ES-I3 (cell line): Measurements from ENCODE around the gene EMC8.
"Not testable (repeated sequence)": the region's sequence is repeated elsewhere in the genome, so short reads cannot be mapped to it uniquely, and the experiment has no call there.

Experiments
- H3K36me3 ChIP-seq: 2 replicates; pipeline ENCODE4 v1.6.1; 2013; ENCODE audit warnings: mild to moderate bottlenecking, low read length, control low read depth, moderate library complexity; ENCODE audit not compliant: insufficient read depth
- H3K4me1 ChIP-seq: 2 replicates; pipeline ENCODE4 v1.6.1; 2013; ENCODE audit warnings: mild to moderate bottlenecking, control low read depth, low read length; ENCODE audit not compliant: insufficient read depth
- H3K9ac ChIP-seq: 2 replicates; pipeline ENCODE4 v1.6.1; 2013; ENCODE audit warnings: low read depth, mild to moderate bottlenecking, low read length, moderate library complexity
- H3K9me3 ChIP-seq: 2 replicates; pipeline ENCODE4 v1.6.1; 2013; ENCODE audit warnings: mild to moderate bottlenecking, low read length, moderate library complexity; ENCODE audit not compliant: control insufficient read depth, insufficient read depth

EMC8 gene

DNA sequence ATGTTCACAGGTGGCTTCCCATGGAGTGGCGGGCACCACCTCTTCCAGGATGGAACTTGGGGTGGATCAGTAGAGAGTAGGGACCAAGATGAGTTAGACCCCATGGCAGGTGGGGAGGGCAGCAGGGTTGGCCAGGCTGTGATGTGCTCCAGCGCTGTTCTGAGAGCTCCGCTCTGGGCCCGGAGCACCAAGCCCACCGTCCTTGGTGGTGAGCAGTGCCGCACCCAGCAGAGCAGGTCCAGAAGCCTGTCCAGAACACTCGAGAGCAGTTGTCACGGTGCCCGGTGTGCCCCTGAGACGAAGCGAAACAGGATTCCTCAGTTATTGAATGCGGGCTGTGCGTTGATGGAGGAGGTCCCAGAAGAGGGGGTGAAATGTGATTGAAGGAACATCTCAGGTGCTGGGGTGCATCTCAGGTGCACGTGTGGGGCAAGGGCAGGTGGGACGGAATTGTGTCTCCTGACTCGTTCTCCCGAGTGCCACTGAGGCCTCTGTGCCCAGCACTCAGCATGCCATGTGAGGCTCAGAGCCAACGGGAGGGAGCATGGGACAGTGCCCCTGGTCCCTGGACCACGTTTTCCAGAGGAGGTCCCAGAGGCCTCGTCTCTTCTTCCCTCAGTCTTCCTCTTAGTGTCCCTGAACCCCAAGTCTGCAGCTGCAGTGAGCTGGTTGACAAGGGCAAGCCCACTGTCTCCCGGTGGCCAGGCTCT is 39.7 kb upstream of the EMC8 start:
- no peak overlapping the region for H3K9ac ChIP-seq
- no peaks in the 10 kb centered on the region for H3K36me3 ChIP-seq
- no peaks in the 10 kb centered on the region for H3K9me3 ChIP-seq
- H3K4me1 ChIP-seq: no peaks in the 10 kb centered on the region

DNA sequence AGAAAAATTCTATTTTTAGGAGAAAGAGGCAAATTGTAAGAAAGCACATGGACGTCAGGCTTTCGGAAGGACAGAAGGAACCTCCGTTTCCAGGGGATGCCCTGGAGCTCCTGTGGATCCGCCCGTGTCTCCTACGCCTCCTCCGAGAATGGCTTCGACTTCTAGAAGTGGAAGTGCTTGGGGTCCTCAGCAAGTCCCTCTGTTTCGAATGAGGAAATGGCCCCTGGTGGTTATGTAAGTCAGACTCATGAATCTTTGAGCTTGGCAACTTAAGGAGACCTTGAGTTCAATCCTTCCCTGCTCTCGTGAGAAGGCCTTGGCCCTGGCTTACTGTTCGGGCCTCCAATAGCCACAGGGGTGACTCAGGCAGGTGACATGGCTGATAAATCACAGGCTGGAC is 39.0 kb upstream of the EMC8 start:
- Histone ChIP-seq H3K36me3 (no peaks in the 10 kb centered on the region), H3K9ac (no peak overlapping the region), H3K4me1 (no peaks in the 10 kb centered on the region)

DNA sequence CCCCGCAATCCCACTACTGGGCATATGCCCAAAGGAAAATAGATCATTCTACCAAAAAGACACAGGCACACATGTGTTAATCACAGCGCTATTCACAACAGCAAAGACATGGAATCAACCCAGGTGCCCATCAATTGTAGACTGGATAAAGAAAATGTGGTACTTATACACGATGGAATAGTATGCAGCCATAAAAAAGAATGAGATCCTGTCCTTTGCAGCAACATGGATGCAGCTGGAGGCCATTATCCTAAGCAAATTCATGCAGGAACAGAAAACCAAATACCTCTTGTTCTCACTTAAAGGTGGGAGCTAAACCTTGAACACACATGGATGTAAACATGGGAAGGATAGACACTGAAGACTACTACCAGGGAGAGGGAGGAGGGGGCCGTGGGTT is 38.3 kb upstream of the EMC8 start:
- not testable (repeated sequence) for H3K9me3 ChIP-seq, H3K36me3 ChIP-seq, H3K4me1 ChIP-seq, H3K9ac ChIP-seq

More for the DNA sequence above, 39.0 kb upstream of the EMC8 start:
- H3K9me3 ChIP-seq: no peaks in the 10 kb centered on the region

DNA sequence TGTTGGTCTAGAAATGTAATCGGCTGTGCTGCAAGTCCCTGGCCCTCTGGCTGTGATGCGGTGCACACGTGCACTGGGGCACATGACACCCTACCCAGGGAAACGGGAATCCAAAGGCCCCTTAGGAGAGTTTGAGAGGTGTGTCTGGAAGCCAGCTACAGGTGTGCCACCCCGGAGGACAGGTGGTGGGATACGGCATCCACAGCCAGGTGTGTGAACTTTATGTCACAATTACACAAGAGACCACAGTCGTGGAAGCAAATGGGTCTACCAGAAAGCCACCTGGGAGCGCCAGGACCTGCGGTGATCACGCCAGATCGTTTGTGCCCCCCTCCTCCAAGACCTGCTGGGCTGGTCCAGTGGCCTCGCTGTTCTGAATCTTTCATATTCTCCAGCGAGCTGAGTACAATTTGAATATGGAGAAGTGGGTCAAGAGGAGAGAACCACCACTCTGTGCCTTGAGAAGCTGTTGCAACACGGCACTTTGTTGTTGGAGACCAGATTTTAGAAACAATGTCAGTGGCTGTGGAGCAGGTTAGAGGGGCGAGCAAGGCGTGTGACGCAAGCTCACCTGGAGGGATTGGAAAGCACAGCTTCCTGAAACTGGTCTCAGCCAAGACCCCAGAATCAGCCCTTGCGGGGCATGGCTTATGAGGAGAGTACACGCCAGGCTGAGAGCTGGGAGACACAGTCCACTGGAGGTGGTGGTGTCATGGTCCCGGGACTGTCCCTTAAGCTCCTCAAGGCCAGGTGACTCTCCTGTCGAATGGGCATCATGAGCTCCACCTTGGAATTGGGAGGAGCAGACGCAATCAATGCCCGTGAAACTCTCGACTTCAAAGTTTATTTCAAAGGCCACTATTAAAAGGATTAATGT is 37.6 kb upstream of the EMC8 start:
- Histone ChIP-seq H3K36me3 (no peaks in the 10 kb centered on the region), H3K9me3 (no peaks in the 10 kb centered on the region), H3K9ac (no peak overlapping the region), H3K4me1 (no peaks in the 10 kb centered on the region)

DNA sequence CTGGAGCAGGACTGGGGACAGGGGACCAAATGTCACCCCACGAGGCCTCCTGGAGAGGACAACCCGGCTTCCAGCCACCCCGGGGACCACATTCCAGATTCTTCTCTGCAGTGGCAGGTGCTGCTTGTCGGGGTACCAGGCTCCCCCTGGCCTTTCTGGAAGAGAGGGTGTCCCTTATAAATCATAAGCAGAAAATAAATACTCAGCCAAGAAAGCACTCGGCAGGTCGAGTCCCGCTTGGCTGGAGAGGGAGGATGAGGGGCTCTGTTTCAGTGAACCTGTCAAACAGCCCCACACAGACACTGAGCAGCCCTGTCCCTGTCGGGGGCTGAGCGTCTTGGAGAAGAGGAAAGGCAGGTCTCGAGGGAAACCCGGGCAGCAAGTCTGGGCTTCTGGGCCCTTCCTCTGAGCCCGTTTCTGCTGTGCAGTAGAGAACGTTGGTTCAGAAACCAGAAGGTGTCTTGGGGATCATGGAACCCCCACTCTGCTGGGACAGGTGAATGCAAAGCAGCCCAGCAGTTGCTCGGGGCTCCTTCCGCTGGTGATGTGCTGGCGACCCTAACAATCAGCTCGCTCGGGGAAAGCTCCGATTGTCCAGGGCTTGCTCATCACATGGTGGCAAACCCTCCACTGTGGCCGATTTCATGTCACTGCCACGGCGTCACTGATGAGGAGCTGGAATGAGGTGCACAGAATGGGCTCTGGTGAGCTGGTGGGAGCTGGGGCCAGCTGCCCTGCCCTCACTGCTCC is 36.8 kb upstream of the EMC8 start:
- no peaks in the 10 kb centered on the region for H3K4me1 ChIP-seq

DNA sequence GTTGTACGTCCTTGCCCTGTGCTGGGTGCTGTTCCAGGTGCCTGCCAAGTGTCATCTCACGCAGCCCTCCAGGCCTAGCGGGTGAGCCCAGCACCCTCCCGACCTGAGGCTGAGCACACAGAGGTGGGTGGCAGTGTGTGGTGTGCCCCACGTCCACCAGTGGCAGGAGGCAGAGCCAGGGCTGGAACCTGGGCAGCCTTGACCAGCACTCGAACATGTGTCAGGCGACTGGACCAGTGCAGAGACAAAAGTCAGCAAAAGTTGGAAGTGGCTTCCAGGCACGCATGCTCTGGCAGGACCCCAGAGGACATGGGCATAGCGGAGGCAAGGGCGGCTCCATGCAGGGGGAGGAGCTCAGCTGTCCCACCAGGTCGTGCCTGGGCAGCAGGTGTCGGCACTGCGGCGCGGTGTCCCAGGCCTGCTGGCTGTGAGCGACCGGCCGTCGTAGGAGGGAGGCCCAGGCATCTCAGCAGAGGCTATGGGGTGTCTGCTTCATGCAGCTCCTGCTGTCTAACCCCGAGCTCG is 35.9 kb upstream of the EMC8 start:
- H3K9me3 ChIP-seq: no peaks in the 10 kb centered on the region
- no peaks in the 10 kb centered on the region for H3K36me3 ChIP-seq
- no peak overlapping the region for H3K9ac ChIP-seq
- no peaks in the 10 kb centered on the region for H3K4me1 ChIP-seq

More for the DNA sequence above, 36.8 kb upstream of the EMC8 start:
- H3K9ac ChIP-seq: no peak overlapping the region
- no peaks in the 10 kb centered on the region for H3K36me3 ChIP-seq
- H3K9me3 ChIP-seq: no peaks in the 10 kb centered on the region

DNA sequence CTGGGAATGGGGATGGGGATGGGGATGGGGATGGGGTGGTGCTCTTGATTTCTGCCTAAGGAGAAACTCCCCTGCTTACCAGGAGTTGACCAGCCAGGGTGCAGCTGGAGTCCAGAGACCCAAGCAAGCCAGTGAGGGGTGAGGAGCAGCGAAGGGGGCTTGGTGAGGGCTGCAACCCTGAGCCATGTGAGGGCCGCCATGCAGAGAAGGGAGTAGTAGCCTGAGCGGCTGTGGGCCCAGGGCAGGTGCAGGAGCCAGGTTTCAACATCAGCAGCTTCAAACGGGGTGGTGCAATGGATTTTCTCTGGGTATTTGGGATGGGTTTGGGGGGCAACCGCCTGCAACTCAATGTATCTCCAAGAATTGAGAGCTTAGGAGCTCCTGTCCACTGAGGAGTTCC is 35.4 kb upstream of the EMC8 start:
- no peak overlapping the region for H3K9ac ChIP-seq
- H3K4me1 ChIP-seq: no peaks in the 10 kb centered on the region

DNA sequence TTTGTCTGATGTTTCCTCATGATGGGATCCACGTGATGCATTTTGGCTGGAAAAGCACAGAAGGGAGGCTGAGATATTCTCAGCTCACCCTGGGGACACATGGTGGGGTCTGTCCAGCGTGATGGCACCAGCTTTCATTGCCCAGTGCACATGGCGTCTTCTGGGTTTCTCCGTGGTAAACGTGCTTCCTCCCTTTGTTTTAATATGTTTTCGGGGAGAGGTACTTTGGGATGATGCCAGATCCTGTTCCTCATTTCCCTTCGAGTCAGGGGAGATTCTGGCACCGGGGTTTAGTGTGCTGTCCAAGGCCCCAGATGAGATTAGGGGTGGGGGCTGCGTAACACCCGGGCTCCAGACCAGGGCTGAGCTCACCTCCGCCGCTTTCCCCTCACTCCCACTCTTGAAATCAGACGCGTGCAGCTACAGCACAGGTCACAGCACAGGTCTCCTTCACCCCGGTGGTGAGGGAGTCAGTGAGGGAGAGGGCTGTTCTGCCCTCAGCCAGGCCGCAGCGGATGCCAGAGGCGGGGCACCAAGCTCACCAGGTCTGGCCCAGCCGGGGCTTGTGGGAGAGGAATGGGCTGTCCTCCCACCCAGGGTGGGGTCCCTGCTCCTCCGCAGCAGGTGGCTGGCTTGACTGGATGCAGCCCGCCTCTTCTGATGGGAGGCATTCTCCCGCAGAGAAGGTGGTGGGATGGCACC is 34.0 kb upstream of the EMC8 start:
- no peaks in the 10 kb centered on the region for H3K4me1 ChIP-seq
- no peaks in the 10 kb centered on the region for H3K9me3 ChIP-seq
- no peak overlapping the region for H3K9ac ChIP-seq
- H3K36me3 ChIP-seq: no peaks in the 10 kb centered on the region

More for the DNA sequence above, 35.4 kb upstream of the EMC8 start:
- Histone ChIP-seq H3K9me3 (no peaks in the 10 kb centered on the region), H3K36me3 (no peaks in the 10 kb centered on the region)

DNA sequence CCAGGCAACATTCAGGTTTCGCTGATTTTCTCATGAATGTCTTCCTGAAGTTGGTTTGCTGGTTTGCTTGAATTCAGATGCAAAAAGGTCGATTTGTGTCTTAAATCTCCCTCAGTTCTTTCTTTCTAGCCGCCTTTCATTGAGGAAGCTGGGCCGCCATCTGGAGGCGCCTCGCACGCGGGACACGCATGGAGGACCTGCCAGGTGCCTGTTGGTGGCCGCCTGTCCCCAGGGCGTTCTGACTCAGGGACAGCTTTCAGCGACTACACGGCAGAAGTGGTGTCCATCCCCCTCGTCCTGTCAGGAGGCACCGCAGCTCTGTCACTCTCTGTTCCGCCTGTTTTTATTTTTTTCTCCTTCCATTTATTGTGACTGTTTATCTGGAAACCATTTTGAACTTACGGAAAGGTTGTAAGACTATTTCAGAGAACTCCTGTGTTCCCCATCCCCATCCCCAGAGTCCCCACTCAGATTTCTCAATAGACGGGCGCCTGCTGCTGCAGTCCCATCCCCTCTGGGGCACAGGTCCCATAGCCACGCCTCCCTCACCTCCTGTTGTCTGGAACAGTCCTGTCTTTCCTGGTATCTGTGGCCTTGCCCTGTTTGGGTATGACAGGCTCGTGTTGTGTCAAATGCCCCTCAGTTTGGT is 33.4 kb upstream of the EMC8 start:
- Histone ChIP-seq H3K9ac (no peak overlapping the region), H3K4me1 (no peaks in the 10 kb centered on the region), H3K36me3 (no peaks in the 10 kb centered on the region), H3K9me3 (no peaks in the 10 kb centered on the region)

DNA sequence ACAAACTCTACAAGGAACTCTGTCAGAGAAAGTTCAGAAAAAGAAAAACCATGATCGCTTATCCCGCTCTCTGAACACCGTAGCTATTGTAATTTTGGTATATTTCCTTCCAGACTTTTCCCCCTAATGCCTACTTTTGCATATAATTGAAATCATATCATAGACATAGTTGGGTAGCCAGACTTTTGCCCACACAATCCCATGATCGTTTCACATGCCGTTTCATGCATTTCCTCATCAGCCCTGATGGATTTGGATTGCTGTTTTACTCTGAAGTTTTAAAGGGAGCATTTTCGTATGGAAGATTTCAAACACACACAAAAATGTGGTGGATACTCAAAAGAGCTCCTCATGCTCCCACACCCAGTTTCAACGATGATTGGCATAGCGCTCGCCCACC is 31.5 kb upstream of the EMC8 start:
- no peak overlapping the region for H3K9ac ChIP-seq
- no peaks in the 10 kb centered on the region for H3K9me3 ChIP-seq
- H3K4me1 ChIP-seq: no peaks in the 10 kb centered on the region
- H3K36me3 ChIP-seq: no peaks in the 10 kb centered on the region

DNA sequence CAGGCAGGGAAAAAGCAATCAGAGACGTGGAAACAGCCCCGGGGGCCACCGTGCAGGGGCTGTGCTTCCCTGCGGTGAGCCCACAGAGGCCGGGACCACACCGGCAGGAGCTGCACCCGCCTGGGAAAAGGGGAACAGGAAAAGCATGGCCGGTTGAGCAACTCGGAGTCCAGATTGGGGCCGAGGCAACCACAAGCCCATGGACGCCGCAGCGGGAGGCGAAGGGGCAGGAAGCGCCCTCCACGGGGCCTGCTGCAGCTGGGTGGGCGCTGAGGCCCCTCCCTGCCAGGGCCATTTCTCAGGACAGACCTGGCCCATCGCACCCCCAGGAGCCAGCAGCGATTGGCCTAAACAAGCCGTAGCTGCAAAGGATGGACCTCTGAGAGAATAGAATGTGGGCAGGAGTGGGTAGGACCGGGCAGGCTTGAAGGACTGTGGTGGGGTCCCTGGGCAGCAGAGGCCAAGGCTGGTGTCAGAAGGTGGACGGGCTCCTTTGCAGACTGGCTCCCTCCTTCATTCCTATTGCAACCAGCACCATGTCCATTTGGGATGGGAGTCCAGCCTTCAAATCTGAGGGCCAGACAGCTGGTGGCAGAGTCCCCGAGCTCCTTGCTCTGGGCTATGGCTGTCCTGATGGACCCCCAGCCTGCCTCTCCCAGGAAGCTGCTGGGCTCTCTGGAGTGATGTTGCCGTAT is 30.6 kb upstream of the EMC8 start:
- H3K4me1 ChIP-seq: no peaks in the 10 kb centered on the region
- no peaks in the 10 kb centered on the region for H3K36me3 ChIP-seq
- no peaks in the 10 kb centered on the region for H3K9me3 ChIP-seq
- H3K9ac ChIP-seq: no peak overlapping the region

DNA sequence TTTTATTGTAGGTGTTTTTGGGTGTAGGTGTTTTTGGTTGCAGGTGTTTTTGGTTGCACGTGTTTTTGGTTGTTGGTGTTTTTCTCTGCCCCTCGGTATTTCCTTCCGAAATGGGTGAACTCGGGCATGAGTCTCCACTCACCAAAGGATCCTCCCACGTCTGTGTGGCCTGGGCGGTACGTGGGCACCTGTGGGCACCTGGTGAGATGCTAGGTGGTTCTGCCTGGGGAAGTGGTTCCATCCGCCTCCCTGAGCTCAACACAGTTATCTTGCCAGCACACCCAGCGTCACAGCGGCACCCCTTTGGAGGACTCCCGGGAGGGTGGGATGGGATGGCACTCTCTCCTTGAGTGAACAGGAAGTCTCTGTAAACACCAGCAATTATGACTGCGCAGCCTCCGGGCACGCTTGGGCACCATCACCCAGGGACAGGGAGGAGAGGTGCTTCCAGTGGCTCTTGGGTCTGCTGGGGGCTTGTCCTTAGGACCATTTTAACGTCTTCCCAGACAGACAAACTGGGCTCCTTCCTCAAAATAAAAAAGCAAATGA is 29.9 kb upstream of the EMC8 start:
- Histone ChIP-seq H3K9ac (no peak overlapping the region), H3K9me3 (no peaks in the 10 kb centered on the region), H3K36me3 (no peaks in the 10 kb centered on the region), H3K4me1 (no peaks in the 10 kb centered on the region)

DNA sequence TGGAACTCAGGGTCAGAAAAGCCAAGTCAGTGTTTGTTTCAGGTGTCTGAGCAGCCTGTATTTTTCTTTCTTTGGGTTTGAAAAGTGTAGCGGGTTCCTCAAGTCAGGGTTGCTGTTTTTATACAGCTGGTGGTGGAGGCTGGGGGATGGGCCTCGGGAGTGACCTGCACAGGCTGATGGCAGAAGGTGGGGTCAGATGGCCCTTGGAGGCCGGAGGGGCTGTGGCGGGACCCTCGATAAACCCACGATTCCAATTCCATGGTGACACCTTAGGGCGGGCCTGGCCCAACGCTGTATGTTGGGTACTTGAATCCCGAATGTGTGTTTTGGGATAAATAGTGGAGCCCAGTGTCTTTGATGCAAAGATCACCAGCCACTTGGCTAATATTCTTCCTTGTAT is 28.8 kb upstream of the EMC8 start:
- H3K9me3 ChIP-seq: no peaks in the 10 kb centered on the region
- H3K4me1 ChIP-seq: no peaks in the 10 kb centered on the region
- no peak overlapping the region for H3K9ac ChIP-seq
- H3K36me3 ChIP-seq: no peaks in the 10 kb centered on the region
